Astrocyte of the cerebellum (primary cell): Measurements from ENCODE around the gene USP7.
A peak's percentile ranks its signal among the peaks of the same experiment; 100 is the strongest.

Source experiments
- DNase-seq: peaks from one replicate; pipeline ENCODE4 v3.0.0-alpha.2; 2011; ENCODE audit warnings: low read depth
- H3K4me3 ChIP-seq: 2 replicates; pipeline ENCODE4 v1.5.1; 2011; ENCODE audit warnings: mild to moderate bottlenecking, low read depth, low read length, moderate library complexity
- in situ Hi-C: cut with HindIII; loops from 2 replicates; pipeline ENCODE4 v1.10.0; 2017; ENCODE audit warnings: low sequenced_read_pairs
- TF ChIP-seq, protein P1 (sequence below): IDR thresholded peaks from 2 replicates; pipeline ENCODE4 v1.5.1; 2012; ENCODE audit warnings: low read length, low read depth, moderate library complexity, mild to moderate bottlenecking; ENCODE audit errors: missing control alignments

Gene USP7

DNA sequence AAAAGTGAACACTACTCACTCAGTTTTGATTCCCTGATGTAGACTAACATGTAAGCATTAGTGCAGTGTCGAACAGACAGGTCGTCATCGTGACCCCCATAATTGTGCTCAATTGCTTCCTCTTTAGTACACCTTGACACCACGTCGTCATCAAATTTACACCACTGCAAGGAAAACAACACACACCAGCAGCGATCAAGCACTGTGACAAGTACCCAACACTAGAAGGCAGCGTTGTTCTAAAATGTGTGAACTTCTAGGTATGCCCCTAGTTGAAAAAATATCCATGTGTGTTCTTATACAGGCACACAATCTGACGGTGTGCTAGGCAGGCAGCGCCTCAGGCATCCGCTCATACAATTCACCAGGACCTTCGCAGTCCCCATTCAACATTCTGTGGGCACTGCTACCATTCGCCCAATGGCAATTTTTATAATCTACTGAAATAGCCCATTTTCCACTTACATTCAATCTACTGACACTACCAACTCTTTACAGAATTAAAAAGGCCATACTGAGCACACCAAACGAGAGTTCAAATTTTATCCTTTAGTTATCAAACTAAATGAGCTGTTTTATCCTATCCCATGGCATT lies 58.4 kb downstream of the USP7 start:
- in situ Hi-C loops = loop anchor here (25.0 kb wide), 1 partner anchor 93 kb away; no protein-coding TSS in a partner anchor

GRCh38 chr16:8904018-8904430 lies 59.7 kb downstream of the USP7 start:
- in situ Hi-C loops = loop anchor here (25.0 kb wide), 1 partner anchor 92 kb away; no protein-coding TSS in a partner anchor
- TF ChIP-seq, protein P1, sequence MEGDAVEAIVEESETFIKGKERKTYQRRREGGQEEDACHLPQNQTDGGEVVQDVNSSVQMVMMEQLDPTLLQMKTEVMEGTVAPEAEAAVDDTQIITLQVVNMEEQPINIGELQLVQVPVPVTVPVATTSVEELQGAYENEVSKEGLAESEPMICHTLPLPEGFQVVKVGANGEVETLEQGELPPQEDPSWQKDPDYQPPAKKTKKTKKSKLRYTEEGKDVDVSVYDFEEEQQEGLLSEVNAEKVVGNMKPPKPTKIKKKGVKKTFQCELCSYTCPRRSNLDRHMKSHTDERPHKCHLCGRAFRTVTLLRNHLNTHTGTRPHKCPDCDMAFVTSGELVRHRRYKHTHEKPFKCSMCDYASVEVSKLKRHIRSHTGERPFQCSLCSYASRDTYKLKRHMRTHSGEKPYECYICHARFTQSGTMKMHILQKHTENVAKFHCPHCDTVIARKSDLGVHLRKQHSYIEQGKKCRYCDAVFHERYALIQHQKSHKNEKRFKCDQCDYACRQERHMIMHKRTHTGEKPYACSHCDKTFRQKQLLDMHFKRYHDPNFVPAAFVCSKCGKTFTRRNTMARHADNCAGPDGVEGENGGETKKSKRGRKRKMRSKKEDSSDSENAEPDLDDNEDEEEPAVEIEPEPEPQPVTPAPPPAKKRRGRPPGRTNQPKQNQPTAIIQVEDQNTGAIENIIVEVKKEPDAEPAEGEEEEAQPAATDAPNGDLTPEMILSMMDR = no peak

More for the DNA sequence above, 58.4 kb downstream of the USP7 start:
- no peak for DNase-seq
- no peak overlapping the region for H3K4me3 ChIP-seq
- TF ChIP-seq, protein P1 = peak; percentile 72

DNA sequence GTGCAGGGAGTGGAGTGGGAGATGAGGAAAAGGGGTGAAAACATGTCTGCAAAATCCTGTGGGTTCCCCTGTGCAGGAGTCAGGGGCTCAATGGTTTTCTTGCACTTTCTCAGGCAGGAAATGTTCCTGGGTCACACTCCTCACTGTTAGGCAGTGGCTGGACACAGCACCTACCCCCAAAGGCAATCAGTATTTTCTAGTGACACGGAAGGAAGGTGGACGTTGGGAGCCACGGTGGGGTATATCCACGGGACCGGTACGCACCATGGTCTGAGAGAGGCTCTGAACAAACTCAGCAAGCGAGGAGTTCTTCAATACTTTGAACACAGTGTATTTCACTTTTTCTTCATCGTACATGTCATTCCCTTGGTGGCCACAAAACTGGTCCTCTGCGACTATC lies 60.7 kb downstream of the USP7 start:
- in situ Hi-C loops = loop anchor here (25.0 kb wide), 1 partner anchor 91 kb away; no protein-coding TSS in a partner anchor
- TF ChIP-seq, protein P1 = no peak
- no peak overlapping the region for H3K4me3 ChIP-seq
- DNase-seq = no peak

More at GRCh38 chr16:8904018-8904430, 59.7 kb downstream of the USP7 start:
- DNase-seq = no peak
- H3K4me3 ChIP-seq = no peak overlapping the region

DNA sequence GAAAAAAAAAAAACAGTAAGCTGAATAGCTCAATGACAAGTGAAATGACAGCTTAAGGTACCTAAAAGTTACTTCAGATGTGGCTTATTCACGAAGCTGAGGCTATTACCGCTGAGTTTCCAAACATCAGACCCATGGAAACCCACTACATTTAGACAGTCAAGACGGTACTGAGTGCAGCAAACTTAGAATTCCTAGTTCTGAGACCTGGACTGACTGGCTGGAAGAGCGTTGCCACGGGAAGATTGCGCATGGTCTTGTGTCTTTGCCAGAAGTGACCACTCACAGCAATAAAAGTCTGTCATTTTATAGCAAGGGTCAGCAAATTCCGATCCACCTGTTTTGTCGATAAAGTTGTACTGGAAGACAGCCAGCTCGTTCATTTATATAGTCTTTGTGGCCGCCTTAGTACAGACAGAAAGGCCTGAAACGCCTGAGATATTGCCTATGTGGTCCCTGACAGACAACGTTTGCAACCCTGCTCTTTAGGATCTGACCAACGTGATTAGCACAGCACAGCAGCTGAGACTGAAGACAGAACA lies 62.3 kb downstream of the USP7 start:
- no peak overlapping the region for H3K4me3 ChIP-seq
- in situ Hi-C loops = loop anchor here (25.0 kb wide), 1 partner anchor 89 kb away; no protein-coding TSS in a partner anchor
- no peak for DNase-seq
- TF ChIP-seq, protein P1 = no peak

GRCh38 chr16:8900343-8900742 lies 63.4 kb downstream of the USP7 start:
- DNase-seq = no peak
- TF ChIP-seq, protein P1 = no peak
- no peak overlapping the region for H3K4me3 ChIP-seq
- in situ Hi-C loops = loop anchor here (25.0 kb wide), 1 partner anchor 88 kb away; no protein-coding TSS in a partner anchor

GRCh38 chr16:8899709-8900317 lies 63.9 kb downstream of the USP7 start:
- in situ Hi-C loops = loop anchor here (25.0 kb wide), 1 partner anchor 88 kb away; no protein-coding TSS in a partner anchor
- H3K4me3 ChIP-seq = no peak overlapping the region
- DNase-seq = no peak
- TF ChIP-seq, protein P1 = no peak
